Left renal pelvis (tissue), 4 donors: ENCODE results near the gene ARHGAP8. TPM values are rescaled to one million over a fixed set of nuclear protein-coding genes. Genes with fewer than 3 reads are reported as not detected.
"Not testable (repeated sequence)": the region's sequence is repeated elsewhere in the genome, so short reads cannot be mapped to it uniquely, and the experiment has no call there.

ENCODE experiments used
- DNase-seq, 4 donors: peaks; one replicate each; pipeline ENCODE4 v3.0.0-alpha.2; 2013; ENCODE audit warnings: low read depth in 4 of 4, low spot score in 3 of 4
- polyA plus RNA-seq, 4 donors: library from polyadenylated mRNA; unstranded; fragments of 120-200 nt; gene quantifications; one replicate each; pipeline ENCODE4 v1.2.1, GENCODE V29; 2013; ENCODE audit not compliant: insufficient read length in 4 of 4

ARHGAP8 gene
- polyA plus RNA-seq, 4 donors, result 2.3 to 59.3 (median 25.2) TPM

DNA sequence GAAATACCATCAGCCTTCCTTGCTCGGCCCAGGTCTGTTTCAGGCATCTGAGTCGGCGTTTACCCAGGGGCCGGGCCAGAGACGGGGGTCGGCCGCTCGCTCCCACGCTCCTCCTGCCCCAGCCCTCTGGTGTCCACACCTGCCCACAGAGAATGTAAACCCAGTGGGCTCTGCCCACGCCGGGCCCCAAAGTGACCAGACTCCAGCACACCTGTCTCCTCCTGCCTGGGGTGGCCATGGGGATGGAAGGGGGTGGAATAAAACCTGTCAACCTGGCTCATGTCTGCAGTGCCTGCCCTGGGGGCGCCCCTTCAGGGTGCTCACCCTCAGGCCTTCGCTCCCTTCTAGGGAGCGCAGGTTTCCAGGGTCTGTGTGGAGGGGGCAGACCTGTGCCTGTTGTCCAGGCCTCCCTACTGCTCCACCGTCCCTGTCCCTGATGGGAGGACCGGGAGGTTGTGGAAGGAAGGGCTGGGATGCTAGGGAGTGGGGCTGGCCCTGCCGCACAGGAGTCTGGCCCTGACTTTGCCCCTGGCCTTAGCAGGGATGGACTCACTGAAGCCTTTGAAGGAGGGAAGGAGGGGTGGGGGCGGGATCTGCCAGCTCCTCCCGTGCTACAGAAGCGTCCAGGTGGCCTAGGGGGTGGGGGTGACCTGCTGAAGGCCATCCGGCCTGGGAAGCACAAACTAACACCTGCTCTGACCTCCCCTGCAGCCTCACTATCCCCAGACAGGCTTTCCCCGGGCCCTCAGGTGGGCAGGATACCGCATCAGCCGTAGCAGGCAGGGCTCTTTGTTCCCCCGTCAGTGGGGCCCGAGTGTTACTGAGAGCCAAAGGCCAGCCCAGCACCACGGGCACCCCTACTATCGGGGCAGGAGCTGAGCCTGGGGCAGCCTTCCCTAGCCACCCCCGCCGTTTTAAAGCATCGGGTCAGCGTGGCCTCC lies 14.7 kb upstream of the ARHGAP8 start:
- DNase-seq, result no peak

DNA sequence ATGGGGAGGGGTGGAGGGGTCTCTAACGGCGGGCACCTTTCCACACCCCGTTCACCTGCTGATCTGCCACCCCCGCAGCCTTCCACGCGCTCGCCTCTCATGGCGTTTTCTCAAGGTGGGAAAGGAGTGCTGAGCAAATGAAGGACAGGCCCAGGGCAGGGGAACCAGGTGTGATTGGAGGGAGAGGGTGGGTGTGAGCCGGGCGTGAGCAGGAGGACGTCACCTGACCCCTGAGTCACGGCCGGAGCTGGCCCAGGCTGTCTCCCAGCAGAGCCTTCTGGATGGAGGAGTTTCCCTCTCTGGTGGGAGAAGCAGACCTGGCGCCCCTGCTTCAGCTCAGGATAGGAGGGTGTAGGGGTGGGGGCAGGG lies 14.0 kb upstream of the ARHGAP8 start:
- DNase-seq, result no peak

DNA sequence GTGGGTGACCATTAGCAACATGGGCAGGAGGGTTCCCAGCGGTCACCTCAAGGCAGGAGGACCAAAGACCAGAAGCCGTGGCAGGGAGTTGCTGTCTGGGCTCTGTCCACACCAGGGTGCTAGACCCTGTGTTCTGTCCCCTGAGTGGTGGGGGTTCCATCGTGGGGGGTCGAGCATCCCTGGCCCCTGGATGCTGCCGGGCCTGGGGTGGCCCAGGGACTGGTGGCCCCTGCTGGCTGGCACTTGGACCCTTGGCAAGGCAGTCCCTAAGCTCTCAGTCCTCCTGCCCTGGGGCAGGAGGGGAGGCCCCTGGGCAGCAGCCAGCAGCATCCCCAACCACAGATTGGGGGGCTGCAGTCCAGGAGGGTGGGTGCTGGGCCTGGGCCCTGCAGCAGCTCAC lies 13.4 kb upstream of the ARHGAP8 start:
- no peak for DNase-seq

DNA sequence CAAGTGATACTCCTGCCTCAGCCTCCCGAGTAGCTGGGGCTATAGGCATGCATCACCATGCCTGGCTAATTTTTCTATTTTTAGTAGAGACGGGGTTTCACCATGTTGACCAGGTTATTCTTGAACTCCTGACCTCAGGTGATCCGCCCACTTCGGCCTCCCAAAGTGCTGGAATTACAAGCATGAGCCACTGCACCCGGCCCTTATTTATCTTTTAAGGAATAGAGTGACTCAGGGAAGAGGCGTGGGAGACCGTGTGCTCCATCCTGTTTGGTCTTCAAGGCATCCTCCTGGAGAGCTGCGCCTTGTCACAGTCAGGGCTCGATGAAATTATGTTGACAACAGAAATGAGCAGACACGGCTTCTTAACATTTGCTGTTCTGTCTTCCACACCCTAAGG lies 12.7 kb upstream of the ARHGAP8 start:
- DNase-seq, result not testable (repeated sequence)

DNA sequence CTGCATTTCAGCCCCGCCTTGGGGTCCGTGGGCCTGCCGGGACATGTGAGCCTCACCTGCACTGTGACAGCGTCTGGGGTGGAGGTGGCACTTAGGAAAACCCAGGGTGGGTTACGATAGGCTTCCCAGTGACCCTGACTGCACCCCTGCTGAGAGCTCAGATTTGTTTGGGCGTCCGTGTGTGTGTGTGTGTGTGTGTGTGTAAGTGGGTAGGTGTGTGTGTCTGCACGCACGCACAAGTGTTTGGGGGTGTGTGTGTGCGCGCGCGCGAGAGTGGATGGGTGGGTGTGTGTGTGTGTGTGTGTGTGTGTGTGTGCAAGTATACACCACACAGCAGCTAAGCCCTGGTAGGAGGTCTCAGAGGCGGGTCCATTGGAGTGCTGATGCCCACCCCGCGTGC lies 12.1 kb upstream of the ARHGAP8 start:
- DNase-seq, result no peak

DNA sequence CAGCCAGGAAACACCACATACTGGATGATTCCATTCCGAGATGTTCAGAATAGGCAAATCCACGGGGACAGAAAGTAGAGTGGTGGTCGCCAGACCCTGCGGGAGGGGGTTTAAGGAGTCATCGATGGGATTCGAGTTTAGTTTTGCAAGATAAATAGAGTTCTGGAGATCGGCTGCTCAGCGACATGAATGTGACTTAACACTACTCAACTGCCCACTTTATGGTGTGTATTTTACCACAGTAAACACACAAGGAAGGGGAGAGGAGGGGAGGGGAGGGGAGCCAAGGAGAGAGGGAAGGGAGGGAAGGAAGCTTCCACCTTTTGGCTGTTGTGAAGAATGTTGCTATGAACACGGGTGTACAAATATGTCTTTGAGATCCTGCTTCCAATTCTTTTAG lies 10.4 kb upstream of the ARHGAP8 start:
- DNase-seq, result no peak

DNA sequence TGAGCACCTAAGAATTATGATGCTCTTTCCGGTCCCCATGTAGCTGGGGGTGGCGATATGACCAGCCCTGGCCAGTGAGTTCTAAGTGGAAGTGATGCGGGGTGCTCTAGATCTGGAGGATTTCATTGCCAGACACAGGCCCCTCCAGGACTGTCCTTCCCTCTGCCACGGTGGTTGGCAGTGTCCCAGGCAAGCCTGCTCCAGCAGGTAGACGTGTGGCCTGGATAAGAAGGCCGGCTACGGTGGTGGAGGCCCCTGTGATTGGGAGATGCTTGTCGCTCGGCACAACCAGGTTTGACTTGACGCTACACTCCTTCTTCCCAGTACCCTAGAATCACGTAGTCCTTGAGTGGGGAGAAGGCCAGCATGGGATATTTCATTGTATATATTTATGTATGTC lies 9.1 kb upstream of the ARHGAP8 start:
- no peak for DNase-seq

DNA sequence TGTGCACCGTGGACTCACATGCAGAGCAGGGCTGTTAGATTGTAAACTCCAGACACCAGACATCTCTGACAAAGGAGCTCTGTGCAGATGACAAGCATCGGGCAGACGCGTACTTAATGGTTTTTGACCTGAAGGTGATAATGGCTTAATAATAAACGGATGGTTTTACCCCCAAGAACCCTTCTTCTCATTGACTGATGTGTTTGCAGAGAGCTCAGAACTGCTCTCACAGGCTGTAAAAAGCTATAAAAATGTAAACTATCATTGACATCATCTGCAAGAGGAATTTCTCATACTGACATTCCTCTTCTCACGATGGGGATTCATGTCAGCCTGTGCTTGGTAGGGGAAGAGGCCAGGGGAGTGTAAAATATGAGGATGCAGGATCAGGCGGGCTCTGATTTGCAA lies 8.6 kb upstream of the ARHGAP8 start:
- DNase-seq, result no peak

DNA sequence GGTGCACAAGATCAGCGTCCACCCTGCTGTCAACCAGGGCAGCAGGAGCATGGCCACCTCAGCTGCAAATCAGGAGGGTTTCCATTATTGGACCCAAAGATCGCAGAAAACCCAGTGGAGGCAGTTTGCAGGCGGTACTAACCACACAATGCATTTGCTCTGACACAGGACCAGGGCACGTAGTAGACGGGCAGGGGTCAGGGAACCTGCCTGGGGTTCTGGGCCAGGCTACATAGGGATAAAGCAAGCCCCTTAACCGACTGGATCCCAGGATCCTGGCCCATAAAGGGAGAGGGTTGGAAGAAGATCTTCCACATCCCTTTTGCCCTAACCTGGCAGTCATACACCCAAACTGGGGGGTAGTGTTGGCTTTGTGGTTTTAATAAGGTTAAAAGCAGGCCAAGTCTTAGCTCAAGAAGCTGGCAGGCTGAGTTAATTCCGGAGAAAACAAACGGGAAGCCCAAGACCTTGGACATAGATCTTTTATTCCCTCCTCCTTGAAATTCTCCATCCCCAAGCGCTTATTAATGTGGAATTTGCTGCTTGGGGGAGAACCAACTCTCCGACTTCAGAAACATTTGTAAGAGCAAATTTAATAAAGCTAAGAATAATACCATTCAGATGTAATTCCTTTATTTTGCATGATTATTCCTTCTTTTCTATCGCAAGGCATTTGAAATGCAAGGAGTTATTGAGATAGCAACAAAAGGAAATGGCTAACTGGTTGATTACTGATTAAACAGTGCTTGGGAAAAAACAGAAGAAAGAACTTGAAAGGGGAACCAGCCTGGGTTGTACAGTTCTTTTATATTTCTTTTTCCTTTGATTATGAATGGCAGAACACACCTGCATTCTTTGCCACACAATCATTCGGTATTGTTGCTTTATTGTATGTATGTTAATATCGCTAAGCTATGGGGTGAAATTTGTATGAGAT lies 6.3 kb upstream of the ARHGAP8 start:
- DNase-seq, result no peak

DNA sequence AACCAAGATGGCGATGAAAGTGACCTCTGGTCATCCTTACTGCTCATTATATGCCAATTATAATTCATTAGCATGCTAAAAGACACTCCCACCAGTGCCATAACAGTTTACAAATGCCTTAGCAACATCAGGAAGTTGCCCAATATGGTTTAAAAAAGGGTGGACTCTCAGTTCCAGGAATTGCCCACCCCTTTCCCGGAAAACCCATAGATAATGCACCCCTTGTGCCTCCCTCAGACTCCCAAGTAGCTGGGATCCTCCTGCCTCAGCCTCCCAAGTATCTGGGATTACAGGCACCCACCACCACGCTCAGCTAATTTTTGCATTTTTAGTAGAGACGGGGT lies 4.6 kb upstream of the ARHGAP8 start:
- not testable (repeated sequence) for DNase-seq

DNA sequence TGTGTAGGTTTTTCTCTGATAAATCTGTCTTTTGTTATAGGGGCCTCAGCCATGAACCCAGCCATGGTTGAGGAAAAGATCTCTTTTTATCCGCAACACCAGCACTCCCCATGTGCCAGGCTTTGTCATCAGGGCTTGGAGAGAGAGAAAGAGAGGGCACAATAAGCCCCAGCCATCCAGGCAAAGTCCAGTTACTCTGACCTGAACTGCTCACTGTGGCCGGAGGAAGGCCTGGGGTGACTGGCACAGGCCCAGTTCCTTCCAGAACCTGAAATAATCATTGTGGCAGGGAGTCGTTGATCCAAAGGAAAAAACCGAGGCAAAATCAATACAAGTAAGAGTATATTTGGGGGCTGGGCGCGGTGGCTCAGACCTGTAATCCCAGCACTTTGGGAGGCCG lies 3.9 kb upstream of the ARHGAP8 start:
- DNase-seq, result no peak

DNA sequence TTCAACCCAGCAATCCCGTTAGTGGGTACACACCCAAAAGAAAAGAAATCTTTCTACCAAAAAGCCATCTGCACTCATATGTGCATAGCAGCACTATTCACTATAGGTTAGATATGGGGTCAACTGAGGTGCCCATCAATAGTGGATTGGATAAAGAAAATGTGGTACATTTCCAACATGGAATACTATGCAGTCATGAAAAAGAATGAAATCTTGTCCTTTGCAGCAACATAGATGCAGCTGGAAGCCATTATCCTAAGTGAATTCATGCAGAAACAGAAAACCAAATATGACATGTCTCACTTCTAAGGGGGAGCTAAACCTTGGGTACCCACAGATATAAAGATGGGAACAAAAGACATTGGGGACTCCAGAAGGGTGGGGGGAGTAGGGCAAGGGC lies 1.9 kb upstream of the ARHGAP8 start:
- no peak for DNase-seq

DNA sequence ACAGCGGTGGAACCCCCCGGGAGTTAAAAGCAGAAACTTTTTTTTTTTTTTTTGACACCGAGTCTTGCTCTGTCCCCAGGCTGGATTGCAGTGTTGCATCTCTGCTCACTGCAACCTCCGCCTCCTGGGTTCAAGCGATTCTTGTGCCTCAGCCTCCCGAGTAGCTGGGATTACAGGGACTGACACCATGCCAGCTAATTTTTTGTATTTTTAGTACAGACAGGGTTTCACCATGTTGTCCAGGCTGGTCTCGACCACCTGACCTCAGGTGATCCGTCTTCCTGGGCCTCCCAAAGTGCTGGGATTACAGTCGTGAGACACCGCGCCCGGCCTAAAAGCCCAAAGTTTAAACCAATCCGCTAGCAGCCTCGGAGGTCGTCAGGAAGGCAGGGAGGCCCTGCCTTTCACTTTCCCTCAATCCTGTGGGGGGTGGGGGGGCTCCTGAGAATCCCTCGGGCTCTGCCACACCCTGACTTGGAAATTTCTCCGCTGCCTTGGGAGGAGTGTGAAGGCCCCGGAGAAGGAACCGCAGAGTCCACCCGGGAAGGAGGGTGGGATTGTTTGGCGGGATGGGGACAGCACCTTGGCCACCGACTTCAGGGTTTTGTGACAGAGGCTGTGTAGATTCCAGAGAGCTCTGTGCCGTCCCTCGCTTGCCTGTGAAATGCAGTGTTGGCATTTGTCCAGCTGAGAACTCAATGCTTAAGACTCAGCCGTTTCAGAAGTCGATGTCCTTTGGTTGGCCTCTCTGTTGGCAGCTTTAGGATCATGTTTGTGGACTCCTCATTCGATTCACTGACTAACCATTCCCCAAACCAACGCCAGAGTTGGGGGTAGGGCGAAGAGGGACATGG lies 1.0 kb downstream of the ARHGAP8 start:
- no peak for DNase-seq

DNA sequence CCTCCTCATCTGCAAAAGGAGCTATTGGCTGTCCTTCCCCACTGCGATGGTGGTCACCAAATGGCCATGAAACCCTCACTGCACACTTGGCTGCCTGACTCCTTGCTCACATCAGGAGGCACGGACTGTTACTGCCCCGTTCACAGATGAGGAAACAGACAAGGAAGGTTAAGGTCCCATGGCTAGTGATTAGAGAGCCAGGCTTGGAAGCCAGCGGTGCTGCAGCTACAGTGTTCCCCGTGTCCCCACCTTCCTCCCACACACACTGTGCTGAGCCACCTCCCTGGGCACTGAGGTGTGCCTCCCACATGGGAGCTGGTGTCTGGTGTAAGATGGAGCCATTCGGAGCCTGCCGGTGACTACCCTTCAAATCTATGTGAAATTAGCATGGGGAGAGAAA lies 2.6 kb downstream of the ARHGAP8 start:
- no peak for DNase-seq

DNA sequence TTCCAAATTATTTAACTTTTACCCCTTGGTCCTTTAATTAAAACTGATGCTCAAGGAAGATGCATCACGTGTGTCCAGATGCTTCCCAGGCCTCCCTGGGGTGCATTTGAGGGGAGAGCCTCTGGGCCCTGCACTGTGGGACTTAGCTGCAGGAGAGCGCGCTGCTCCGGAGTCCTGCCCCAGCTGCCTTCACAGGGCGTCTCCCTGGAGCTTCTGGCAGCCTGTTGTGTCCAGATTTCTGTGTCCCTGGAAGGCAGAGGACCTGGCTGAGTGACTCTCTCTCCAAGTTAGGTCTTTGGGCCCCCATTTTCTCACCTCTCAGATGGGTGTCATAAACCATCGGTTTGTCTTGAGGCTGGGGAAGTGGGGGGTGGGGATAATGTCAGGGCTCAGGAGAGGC lies 3.0 kb downstream of the ARHGAP8 start:
- no peak for DNase-seq

DNA sequence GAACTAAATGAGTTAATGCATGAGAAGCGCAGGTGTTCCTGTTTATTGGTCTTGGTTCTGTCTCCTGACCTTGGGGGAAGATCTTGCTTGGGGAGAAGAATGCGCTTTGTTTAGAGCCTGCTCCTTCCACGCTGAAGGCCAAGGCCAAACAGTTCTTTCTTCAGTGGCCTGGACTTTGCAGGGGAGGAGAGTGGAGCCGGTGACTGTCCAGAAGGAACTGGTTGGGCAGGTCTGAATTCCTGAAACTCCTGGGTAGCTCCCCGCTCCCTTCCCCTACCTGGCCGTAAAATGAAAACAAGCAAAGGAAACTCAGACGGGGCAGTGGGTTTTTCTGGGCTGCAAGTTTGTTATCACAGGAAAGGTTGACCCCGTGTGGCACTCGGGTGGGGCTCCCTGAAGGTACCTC lies 3.6 kb downstream of the ARHGAP8 start:
- no peak for DNase-seq

DNA sequence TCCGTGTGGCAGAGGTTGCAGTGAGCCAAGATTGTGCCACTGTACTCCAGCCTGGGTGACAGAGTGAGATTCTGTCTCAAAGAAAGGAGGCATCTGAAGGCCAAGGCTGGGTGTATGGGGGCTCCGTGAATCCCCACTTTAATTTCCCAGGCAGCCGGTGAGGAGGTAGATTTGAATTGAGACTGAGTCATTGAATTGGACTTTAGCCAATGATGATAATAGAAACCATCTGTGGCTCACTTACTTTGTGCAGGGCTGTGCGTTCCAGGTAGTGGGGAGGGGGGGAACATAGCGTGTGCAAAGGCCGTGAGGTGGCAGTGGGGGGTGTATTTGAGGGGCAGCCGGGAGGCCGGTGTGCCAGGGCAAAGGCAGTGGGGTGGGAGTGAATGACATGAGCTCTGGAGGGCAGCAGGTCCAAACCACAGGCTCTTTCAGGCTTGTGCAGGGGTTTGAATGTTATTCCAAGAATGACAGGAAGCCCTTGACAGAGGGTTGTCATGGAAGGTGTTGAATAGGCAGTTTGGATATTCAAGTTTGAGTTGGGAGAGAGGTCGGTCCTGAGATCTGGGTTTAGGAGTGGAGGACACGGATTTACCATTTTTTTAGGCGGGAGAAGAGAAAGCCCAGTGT lies 6.1 kb downstream of the ARHGAP8 start:
- no peak for DNase-seq

DNA sequence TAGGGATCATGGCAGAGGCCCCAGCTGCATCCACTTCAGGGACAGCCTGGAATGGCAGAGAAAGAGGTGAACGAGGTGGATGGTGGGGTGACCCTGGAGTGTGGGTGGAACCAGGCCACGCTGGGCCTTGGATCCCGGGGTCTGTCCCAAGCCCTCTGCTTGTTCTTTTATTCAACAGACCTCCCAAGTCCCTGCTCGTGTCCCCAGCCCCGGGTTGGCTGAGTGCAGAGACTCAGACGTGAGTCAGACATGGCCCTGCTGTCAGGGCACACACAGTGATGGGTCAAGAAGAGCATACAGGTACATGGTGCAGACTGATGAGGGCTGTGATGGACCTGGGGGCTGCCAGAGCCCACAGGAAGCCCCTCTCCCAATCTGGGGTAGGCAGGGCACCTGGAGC lies 6.6 kb downstream of the ARHGAP8 start:
- DNase-seq, result no peak

DNA sequence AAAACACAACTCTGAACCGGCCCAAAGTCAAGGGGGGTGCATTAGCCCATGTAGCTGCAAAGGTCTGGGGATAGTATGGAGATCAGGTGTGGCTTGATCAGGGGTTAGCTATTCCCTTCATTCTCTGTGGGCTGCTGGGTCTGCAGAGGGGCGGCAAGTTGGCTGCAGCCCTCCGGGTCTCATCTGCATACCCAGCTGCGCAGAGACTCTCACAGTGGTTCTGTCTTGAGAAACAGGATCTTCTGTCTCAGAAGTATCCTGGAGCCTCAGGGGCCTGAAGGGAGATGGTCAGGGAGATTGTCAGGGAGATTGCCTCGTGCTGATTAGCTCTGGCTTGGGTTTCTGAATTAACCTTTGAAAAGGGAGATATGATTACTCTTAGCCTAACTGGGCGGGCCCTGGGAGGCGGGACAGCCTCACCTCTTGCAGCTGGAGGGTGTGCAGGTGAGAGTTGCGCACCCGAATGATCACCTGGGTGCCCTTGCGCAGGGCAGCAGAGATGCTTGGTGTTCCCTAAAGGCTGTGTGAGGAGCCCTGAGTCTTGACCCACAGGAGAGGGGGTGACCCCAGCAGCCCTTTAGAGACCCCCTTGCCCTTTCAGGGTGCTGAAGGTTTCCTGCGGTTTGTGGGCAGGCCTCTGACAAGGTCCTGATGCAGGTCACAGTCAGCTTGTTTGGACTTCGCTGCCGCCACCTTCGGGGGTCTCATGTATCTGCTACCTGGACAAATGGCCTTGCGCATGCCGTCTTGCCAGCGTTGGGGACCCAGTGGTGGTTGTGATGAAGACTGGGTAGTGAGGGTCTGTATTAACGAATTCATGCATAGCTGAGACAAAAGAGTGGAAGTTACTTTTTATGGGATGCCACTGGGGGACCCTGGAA lies 7.3 kb downstream of the ARHGAP8 start:
- DNase-seq, result no peak
